Parathyroid adenoma (tissue), 2 donors: ENCODE data around the gene SMAD3.

ENCODE experiments used
- H2AFZ ChIP-seq: fragments of 300-600 bp; sonication (generic); one replicate; pipeline ENCODE4 v1.7.0; 2017; ENCODE audit warnings: antibody characterized with exemption, mild to moderate bottlenecking
- H3K27ac ChIP-seq: fragments of 300-600 bp; sonication (generic); one replicate; pipeline ENCODE4 v1.7.0; 2017
- H3K27me3 ChIP-seq: fragments of 300-600 bp; sonication (generic); one replicate; pipeline ENCODE4 v1.7.0; 2017; ENCODE audit warnings: low read length; ENCODE audit not compliant: control insufficient read depth, insufficient read depth
- H3K36me3 ChIP-seq: fragments of 300-600 bp; sonication (generic); one replicate; pipeline ENCODE4 v1.7.0; 2017; ENCODE audit warnings: low read length; ENCODE audit not compliant: control insufficient read depth, insufficient read depth
- H3K4me1 ChIP-seq: fragments of 300-600 bp; sonication (generic); one replicate; pipeline ENCODE4 v1.7.0; 2017; ENCODE audit warnings: control low read depth
- H3K4me2 ChIP-seq: fragments of 300-600 bp; sonication (generic); one replicate; pipeline ENCODE4 v1.7.0; 2017; ENCODE audit warnings: low read length
- H3K4me3 ChIP-seq: fragments of 300-600 bp; sonication (generic); one replicate; pipeline ENCODE4 v1.7.0; 2017; ENCODE audit warnings: low read depth, low read length
- H3K79me2 ChIP-seq: fragments of 300-600 bp; sonication (generic); one replicate; pipeline ENCODE4 v1.7.0; 2017; ENCODE audit warnings: control low read depth
- H3K9ac ChIP-seq: fragments of 300-600 bp; sonication (generic); one replicate; pipeline ENCODE4 v1.7.0; 2017; ENCODE audit warnings: mild to moderate bottlenecking
- H3K9me3 ChIP-seq: fragments of 300-600 bp; sonication (generic); one replicate; pipeline ENCODE4 v1.7.0; 2017; ENCODE audit warnings: low read length; ENCODE audit not compliant: control insufficient read depth
- CTCF ChIP-seq: fragments of 300-600 bp; sonication (generic); IDR thresholded peaks from one replicate; pipeline ENCODE4 v1.7.0; 2017; ENCODE audit warnings: antibody characterized with exemption, mild to moderate bottlenecking
- donor health status: primary hyperparathyroidism.

Gene SMAD3

DNA sequence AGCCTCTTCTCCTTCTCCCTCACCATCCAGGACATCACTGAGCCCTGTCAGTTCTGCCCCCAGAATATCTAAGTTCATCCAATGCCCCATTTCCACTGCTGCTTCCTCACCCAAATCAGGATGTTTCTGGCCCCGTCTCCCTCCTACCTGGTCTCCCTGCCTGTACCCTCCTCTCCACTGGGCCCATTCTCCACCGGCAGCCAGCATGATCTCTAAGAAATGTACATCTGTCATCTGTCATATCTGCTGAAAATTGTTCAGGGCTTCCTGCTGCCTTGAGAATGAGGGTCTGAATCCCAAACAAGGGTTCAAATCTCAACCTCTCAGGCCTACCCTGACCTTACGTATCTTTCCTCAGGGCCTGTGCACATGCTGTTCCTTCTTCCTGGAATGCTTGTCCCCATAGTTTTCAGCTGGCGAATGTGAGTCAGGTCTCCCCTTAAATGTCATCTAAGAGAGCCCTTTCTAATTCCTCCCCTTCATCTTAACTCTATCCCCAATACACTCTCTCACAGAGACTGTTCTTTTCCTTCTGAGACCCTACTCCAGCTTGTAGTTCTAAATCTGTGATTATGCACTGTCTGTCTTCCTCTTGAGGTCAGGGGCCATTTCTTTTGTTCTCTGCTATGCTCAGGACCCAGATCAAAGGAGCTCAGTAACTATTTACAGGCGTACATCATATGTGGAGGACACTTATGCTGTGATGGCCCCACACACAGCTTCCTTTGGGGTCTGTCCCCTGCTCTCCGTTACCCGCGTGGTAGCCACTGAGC, 40.8 kb downstream of the SMAD3 start:
- no peaks in the 10 kb centered on the region for H3K27me3 ChIP-seq
- no peak overlapping the region for H3K4me2 ChIP-seq
- H2AFZ ChIP-seq: no peak overlapping the region
- H3K79me2 ChIP-seq: peaks cover 10% of the 10 kb centered on the region
- H3K4me3 ChIP-seq: no peak overlapping the region
- no peaks in the 10 kb centered on the region for H3K36me3 ChIP-seq
- no peak for TF ChIP-seq CTCF
- H3K4me1 ChIP-seq: peaks cover 8% of the 10 kb centered on the region
- H3K9me3 ChIP-seq: no peaks in the 10 kb centered on the region
- H3K27ac ChIP-seq: no peak overlapping the region
- H3K9ac ChIP-seq: no peak overlapping the region

- Histone ChIP-seq H3K9me3 (no peaks in the 10 kb centered on the region), H3K4me3 (no peak overlapping the region), H2AFZ (no peak overlapping the region), H3K79me2 (peaks cover 14% of the 10 kb centered on the region), H3K9ac (no peak overlapping the region), H3K27me3 (no peaks in the 10 kb centered on the region), H3K27ac (no peak overlapping the region), H3K4me1 (peaks cover 6% of the 10 kb centered on the region), H3K36me3 (no peaks in the 10 kb centered on the region), H3K4me2 (no peak overlapping the region)
- no peak for TF ChIP-seq CTCF
These were observed 41.3 kb downstream of the SMAD3 start for GRCh38 chr15:67106764-67107013.

DNA sequence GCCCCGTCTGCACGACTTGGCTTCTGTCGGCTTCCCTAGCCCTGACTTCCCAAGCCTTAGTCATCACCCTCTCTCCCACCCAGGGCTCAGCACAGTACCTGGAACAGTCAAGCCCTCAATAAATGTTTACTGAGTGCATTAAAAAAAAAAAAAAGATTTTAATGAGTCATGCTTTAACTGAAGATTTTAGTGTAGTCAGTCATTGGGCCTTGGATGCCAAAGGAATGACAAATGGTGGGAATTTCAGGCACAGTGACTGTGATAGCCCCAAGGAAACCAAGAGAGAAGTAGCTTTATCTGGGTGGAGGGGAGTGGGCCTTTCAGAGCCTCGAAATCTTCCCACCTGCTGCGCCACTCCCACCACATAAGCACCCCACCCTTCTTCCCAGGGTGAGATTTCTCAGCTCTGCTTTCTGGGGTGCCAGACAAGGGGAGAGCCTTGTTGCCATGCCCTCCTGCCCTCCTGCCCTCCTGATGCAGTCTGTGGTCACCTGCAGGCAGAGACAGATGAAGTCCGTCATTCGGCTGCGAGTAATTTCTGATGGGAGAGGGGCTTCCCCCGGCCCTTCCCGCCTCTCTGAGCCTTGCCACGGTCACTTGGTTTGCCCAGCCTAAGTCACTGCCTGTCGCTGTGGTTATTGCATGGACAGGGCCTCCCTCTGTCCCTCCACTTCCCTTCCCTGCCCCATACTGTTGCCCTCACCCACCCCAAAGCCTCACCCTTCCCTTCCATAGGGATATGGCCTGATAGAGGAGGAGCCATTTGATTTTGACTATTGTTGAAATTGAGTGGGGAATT, 41.8 kb downstream of the SMAD3 start:
- H3K27ac ChIP-seq: no peak overlapping the region
- H3K4me1 ChIP-seq: peaks cover 6% of the 10 kb centered on the region
- H3K4me2 ChIP-seq: no peak overlapping the region
- no peaks in the 10 kb centered on the region for H3K9me3 ChIP-seq
- H3K79me2 ChIP-seq: peaks cover 15% of the 10 kb centered on the region
- TF ChIP-seq CTCF: no peak
- no peaks in the 10 kb centered on the region for H3K27me3 ChIP-seq
- H3K4me3 ChIP-seq: no peak overlapping the region
- no peak overlapping the region for H2AFZ ChIP-seq
- no peaks in the 10 kb centered on the region for H3K36me3 ChIP-seq
- H3K9ac ChIP-seq: no peak overlapping the region

DNA sequence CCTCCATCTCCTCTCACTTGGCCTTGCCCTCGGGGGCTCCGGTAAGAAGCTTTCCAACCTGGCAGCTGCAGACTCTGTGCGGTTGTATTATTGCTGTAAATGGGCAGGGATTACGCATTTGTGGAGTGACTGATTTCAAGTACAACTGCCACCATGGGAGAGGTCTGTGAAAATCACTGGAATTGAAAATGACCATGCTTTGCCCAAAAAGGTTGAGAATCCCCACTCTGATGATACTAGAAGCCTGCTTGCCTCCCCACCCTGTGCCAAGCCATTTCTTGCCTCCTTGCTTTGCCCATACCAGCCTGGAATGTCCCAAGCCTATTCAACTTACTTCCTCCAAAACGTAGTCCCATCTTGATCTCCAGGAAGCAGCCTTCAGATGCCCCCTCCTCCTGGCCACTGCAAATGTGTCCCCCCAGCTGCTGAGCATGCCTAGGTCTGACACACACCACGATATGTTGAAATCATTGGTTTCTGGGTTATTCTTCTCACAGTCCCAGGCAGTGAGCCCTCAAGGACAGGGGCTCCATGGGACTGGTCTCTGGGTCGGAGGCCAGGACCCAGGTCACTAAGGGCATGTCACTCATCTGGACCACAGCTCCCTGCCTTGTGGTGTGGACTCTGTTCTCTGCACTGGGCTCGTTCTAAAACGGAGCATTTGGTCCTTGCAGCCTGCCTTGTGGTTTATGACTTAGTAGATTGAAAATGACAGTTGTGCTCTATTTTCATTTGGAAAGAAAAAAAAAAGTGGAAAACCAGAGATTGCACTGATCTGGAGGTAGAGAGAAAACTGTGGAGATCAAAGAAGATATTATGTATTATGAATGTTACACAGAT, 42.9 kb downstream of the SMAD3 start:
- Histone ChIP-seq H3K4me1 (peaks cover 6% of the 10 kb centered on the region), H3K9me3 (no peaks in the 10 kb centered on the region)

More for the DNA sequence above, 42.9 kb downstream of the SMAD3 start:
- TF ChIP-seq CTCF: no peak
- no peaks in the 10 kb centered on the region for H3K36me3 ChIP-seq
- H3K9ac ChIP-seq: no peak overlapping the region
- H3K4me2 ChIP-seq: no peak overlapping the region
- no peak overlapping the region for H3K27ac ChIP-seq
- no peak overlapping the region for H2AFZ ChIP-seq
- no peak overlapping the region for H3K4me3 ChIP-seq
- no peaks in the 10 kb centered on the region for H3K27me3 ChIP-seq
- H3K79me2 ChIP-seq: peaks cover 15% of the 10 kb centered on the region
